ENCODE measurements around the gene DPEP2NB. TPM values are rescaled to one million over a fixed set of nuclear protein-coding genes. Genes with fewer than 3 reads are reported as not detected.
"Not testable (repeated sequence)": the region's sequence is repeated elsewhere in the genome, so short reads cannot be mapped to it uniquely, and the experiment has no call there.

Gene DPEP2NB, protein sequence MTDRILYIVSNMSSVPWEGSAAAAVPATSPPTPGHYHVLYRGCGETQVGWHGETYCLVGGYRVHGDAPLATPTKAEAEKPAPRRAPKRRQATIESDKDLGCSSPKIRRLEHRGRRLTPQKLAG
- not detected for total RNA-seq
- long read RNA-seq = 0 reads

DNA sequence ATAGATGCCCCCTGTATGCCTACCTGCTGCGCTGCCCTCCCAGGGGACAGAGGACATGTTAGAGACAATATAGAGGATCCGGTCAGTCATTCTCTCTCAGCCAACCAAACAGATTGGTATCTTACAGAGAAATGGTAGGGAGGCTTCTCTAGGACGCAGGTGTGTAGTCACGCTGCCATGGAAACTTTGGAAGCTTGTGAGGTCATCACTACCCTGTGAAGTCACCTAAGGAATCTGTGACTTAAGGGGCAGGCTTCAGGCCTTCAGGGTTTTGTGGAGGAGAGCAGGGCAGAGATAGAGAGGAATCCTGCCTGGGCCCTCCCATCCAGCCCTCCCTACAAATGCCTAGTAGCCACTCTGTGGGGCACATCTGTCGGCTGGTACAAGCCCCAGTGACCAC lies at the start of gene DPEP2NB:
DPEP2NB (minus strand) TSS at position 231 of the 400 bp plus-strand sequence; CDS start at position 90, 141 bp downstream.
- ATAC-seq = no peak
- DNase-seq (ENCODE audit: missing footprints) = no peak
- intact Hi-C loops (cut with DNase I) = no loop called here

DNA sequence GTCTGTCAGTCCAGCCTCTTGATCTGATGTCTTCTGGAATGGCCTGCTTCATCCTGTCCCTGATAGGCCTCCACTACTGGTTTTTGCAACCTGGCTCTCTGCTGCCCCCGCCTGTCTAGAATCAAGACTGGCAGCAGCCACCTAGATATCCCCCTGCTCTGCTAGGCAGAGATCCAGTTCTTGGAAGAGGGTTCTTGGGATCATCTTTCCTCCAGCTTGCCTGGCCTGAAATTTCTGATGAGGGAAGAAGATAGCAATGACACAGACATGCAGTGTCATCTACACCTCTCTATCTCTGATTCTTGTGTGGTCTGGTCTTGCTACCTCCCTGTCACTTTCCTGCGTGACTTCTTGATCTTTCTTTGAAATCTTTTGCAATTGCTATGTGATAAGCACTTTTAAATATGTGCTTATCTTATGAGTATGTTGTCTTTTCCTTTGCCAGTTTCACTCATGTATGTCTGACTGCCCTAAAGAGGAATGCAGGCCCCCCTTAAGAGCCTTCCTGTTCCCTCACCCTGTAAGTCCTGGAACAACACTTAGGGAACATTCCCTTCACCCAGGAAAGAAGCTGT lies 49.2 kb upstream of the DPEP2NB start:
- peak; percentile 62 for ATAC-seq
- intact Hi-C loops (cut with DNase I) = no loop called here
- DNase-seq (ENCODE audit: missing footprints) = peak; percentile 84

DNA sequence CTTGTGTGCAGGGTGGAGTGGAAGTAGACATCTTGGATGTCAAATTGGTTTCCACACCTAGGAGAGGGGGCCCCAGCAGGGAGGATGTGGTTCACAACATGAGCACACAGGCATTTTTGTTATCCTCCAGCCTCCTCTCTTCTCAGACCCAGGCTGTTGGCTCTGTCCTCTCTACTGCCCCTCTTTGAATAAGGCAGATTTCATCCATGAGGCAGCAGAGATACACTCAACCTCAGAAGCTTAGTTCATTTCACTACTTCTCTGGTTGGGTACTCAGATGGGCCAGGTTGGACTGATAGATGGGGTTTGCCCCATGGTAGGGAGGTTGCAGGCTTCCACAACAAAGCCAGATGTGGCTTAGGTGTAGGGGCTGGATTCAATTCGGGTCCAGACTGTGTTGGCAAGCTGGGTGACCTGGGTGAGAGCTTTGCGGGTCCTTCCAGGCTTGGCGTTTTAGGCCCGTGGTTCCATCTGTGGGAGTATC lies 47.2 kb upstream of the DPEP2NB start:
- DNase-seq (ENCODE audit: missing footprints) (no peak), ATAC-seq (no peak)
- intact Hi-C loops (cut with DNase I) = no loop called here

DNA sequence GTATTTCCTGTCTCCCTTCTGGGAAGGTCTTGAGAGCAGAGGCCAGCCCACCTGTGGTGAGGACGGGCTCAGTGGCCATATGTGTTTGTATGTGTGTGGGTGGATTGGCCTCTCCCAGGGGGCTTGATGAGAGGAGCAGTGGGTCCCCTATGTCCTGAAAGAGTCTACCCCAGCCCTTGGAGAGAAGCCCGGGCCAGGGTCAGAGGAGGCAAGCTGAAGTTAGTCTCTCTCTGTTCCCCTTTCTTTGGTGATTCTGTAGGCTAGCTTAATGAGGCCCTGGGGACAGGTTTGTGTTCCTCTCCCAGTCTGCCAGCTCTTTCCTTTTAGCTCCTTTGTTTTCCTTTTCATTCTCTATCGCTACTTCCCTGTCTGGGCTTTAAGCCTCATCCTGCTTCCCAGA lies 45.7 kb upstream of the DPEP2NB start:
- intact Hi-C loops (cut with DNase I) = no loop called here
- DNase-seq (ENCODE audit: missing footprints) (no peak), ATAC-seq (no peak)

DNA sequence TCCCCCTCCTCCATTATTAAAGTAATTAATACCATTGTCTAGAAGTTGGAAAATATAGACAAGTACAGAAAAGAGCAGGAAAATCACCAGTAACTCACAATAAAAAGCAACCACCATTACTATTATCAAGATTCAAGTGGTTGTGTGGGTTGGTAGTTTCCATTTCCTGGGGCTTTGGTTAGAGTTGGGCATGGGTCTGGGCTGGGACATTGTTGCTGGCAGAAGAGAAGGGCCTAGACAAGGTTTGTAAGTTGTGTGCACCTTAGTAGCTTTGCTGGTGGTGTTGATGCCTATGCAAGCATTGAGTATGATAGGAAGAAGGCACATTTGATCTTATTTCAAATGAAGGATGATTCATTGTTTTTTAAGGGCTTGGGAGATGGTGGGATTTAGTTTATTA lies 44.1 kb upstream of the DPEP2NB start:
- intact Hi-C loops (cut with DNase I) = no loop called here
- ATAC-seq = no peak
- no peak for DNase-seq (ENCODE audit: missing footprints)

DNA sequence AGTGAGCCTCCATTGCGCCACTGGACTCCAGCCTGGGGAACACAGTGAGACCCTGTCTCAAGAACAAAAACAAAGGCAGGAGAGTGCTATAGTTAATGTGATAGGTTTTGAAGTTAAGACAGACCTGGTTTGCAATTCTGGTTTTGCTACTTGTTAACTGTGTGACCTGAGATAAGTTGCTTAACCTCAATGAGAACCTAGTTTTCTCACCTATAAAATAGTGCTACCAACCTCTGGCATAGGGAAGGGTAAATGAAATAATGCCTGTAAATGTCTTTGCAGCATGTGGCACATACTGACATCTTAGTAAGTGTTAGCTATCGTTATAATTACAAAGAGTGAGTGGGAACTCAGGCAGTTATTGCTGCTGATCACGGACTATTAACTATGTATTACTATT lies 39.7 kb upstream of the DPEP2NB start:
- intact Hi-C loops (cut with DNase I) = no loop called here

DNA sequence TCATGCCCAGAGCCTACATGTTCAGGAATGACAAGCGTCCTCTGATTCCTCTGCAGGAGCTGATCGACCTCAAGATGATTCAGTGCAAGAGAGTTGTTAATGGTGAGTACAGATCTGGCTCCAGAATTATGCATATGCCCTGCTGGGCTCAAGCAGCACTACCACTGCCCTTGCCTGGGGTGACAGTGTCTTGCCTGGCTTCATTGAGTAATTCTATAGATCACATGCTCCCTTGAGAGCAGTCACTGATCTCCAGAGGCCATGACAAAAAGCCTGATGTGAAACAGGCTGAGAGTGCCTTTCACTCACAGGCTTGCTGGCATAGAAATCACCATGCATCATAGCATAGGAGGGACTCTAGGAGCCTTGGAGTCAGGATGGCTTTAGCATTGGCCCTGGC lies 33.7 kb upstream of the DPEP2NB start:
- ATAC-seq = no peak

More for the DNA sequence above, 39.7 kb upstream of the DPEP2NB start:
- no peak for DNase-seq (ENCODE audit: missing footprints)
- no peak for ATAC-seq

DNA sequence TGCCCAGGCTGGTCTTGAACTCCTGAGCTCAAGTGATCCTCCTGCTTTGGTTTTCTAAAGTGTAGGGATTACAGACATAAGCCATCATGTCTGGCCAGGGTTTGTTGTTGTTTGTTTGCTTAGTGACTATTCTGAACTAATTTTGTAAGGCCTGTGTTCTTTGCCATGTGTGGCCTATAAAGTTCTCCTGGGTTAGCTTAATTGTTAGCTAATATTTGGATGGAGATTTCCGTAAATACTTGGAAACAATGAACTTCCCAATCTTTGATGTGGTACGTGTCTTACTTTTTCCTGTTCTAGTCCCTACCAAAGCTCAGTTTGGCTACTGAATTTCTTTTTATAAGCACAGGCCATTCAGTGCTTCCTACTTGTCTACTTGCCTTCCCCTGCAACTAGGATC lies 32.3 kb upstream of the DPEP2NB start:
- intact Hi-C loops (cut with DNase I) = no loop called here
- no peak for ATAC-seq

More for the DNA sequence above, 33.7 kb upstream of the DPEP2NB start:
- intact Hi-C loops (cut with DNase I) = no loop called here
- no peak for DNase-seq (ENCODE audit: missing footprints)

DNA sequence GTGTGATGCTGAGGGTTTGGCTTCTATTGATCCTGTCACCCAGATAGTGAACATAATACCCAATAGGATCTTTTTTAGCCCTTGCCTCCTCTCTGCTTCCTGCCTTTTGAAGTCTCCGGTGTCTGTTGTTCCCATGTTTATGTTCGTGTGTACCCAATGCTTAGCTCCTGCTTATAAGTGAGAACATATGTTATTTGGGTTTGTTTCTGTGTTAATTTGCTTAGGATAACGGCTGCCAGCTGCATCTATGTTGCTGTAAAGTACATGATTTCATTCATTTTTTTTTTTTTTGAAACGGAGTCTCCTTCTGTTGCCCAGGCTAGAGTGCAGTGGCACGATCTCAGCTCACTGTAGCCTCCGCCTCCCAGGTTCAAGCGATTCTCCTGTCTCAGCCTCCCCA lies 30.4 kb upstream of the DPEP2NB start:
- intact Hi-C loops (cut with DNase I) = no loop called here
- ATAC-seq = no peak
- DNase-seq (ENCODE audit: missing footprints) = no peak

More for the DNA sequence above, 32.3 kb upstream of the DPEP2NB start:
- DNase-seq (ENCODE audit: missing footprints) = no peak

DNA sequence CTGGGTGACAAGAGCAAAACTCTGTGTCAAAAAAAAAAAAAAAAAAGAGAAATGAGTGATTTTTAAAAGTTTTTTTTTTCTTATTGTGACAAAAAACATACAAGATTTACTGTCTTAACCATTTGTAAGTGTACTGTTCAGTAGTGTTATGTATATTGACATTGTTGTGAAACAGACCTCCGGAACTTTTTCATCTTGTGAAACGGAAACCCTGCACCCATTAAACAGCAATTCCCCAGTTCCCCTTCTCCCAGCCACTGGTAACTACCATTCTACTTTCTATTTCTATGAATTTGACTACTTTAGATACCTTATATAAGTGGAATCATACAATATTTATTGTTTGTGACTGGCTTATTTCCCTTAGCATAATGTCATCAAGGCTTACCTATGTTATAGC lies 26.1 kb upstream of the DPEP2NB start:
- intact Hi-C loops (cut with DNase I) = loop anchor here (1.0 to 2.0 kb wide), 4 partner anchors 15 to 369 kb away; no protein-coding TSS in a partner anchor
- DNase-seq (ENCODE audit: missing footprints) = no peak
- ATAC-seq = no peak

DNA sequence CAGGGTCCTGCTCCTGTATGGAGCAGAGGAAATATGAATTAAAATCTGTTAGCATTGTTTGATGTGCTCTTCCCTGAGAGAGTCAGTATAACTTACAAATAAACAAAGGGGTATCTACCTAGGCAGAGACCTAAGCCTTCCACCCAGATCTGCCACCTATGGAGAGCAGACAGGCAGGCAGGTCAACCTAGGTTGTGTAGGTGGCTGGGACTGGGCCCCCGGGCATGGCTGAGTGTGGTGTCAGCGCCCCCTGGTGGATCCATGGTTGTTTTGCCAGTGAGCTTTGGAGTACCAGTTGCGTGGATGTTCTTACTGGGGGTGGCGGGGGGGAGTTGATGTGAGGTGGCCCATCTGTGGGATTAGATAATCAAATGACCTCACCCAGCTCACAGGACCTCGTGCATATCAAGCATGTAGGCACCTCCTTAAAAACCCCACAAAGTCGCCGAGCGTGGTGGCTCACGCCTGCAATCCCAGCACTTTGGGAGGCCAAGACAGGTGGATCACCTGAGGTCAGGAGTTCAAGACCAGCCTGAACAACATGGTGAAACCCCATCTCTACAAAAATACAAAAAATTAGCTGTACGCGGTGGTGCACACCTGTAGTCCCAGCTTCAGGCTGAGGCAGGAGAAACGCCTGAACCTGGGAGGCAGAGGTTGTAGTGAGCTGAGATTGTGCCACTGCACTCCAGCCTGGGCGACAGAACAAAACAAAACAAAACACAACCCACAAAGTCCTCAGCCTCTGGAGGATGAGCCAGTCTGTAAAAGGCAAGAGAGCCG lies 25.0 kb upstream of the DPEP2NB start:
- intact Hi-C loops (cut with DNase I) = loop anchor here (1.0 to 2.0 kb wide), 5 partner anchors 14 to 368 kb away; no protein-coding TSS in a partner anchor
- DNase-seq (ENCODE audit: missing footprints) = peak; percentile 93
- ATAC-seq = peak; percentile 91

DNA sequence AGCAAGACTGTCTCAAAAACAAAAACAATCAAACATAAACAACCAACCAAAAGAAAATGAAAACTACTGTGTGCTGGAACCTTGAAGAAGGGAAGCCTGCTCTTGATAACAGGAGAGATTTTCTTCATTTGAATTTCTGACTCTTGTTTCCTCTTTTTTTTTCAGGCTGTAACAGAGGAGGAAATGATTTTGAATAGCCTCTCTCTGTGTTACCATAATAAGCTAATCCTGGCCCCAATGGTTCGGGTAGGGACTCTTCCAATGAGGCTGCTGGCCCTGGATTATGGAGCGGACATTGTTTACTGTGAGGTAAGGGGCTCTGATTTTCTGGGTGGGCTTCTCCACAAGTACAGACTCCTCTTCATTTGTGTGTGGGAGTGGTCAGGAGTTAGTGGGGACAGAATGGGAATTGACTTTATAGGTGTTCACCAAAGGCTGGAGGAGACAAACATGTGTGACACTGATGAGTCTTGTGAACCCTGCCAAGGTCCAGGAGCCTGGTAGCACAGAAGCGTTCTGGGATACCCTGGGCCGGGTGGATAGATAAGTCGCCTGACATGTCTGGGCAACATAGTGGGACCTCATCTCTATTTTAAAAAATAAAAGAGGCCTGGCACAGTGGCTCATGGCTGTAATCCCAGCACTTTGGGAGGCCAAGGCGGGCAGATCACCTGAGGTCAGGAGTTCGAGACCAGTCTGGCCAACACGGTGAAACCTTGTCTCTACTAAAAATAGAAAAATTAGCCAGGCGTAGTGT lies 22.3 kb upstream of the DPEP2NB start:
- intact Hi-C loops (cut with DNase I) = no loop called here
- ATAC-seq (no peak), DNase-seq (ENCODE audit: missing footprints) (no peak)

DNA sequence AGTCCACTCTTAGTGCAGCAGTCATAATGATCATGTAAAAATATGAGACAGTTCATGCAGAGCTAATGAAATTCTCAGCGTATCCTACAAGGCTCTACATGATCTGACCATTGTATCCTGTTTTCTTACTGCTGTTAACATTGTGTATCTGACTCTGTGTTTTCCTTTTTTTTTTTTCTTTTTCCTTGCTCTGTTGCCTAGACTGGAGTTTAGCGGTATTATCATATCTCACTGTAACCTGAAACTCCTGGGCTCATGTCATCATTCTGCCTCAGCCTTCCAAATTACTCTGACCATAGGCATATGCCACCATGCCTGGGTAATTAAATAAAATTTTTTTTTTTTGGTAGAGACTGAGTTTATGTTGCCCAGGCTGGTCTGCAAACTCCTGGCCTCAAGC lies 19.5 kb upstream of the DPEP2NB start:
- DNase-seq (ENCODE audit: missing footprints) = no peak
- no peak for ATAC-seq
- intact Hi-C loops (cut with DNase I) = no loop called here

DNA sequence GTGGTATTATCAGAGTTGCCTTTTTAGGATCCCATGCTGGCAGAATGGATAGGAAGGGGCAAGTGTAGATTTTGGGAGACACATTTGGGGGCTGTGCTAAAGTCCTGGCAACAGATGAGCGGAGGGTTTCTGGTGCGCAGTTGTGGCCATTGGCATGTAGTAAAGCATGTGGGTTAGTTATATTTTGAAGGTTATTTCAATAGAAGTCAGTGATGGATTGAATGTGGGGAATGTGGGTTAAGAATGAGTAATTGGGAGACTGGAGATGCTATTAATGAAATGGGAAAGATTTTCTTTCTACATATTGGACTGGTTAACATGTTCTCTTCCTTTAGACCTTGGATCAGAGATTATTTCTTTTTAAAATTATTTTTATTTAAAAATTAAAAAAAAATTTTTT lies 17.4 kb upstream of the DPEP2NB start:
- intact Hi-C loops (cut with DNase I) = no loop called here
- DNase-seq (ENCODE audit: missing footprints) (no peak), ATAC-seq (no peak)

DNA sequence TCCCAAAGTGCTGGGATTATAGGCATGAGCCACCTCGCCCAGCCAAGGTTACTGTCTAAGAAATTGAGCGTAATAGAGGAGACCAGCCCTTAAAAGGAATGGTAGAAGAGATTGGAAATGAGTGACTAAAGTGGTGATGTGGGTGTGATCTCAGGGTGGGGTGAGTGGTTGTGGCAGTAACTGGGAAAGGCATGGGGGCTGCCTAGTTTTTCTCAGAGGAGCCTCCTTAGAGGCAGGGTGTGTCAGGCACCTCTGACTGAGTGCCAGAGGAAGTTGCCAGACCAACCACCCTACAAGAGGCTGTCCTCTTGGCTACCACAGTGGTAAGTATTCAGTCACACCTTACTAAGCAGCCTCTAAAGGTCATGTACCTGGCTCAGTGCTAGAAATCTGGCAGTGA lies 16.2 kb upstream of the DPEP2NB start:
- DNase-seq (ENCODE audit: missing footprints) = no peak
- ATAC-seq = no peak
- intact Hi-C loops (cut with DNase I) = no loop called here

DNA sequence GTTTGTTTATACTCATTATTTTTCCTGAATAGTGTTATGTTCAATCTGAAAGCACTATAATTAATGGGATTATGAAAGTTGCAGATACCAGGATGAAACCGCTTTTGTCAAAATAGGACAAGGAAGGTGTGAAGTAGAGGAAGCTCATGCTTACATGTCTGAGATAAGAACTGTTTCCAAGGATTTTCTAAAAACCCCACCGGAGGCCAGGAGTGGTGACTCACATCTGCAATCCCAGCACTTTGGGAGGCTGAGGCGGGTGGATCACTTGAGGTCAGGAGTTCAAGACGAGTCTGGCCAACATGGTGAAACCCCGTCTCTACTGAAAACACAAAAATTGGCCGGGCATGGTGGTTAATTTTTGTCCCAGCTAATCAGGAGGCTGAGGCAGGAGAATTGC lies 14.4 kb upstream of the DPEP2NB start:
- intact Hi-C loops (cut with DNase I); ATAC-seq; DNase-seq (ENCODE audit: missing footprints): not testable (repeated sequence)

DNA sequence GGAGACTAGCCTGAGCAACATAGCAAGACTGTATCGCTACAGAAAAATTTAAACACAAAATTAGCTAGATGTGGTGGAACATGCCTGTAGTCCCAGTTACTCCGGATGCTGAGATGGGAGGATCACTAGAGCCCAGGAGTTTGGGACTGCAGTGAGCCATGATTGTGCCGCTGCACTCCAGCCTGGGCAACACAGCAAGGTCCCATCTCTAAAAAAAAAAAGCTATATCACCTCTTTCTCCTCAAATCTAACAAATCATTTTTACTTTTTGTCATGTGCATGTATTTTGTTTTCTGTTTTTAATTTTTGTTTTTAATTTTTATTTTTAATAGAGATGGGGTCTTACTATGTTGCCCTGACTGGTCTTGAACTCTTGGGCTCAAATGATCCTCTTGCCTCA lies 13.3 kb upstream of the DPEP2NB start:
- ATAC-seq = no peak
- DNase-seq (ENCODE audit: missing footprints) = no peak
- intact Hi-C loops (cut with DNase I) = no loop called here

DNA sequence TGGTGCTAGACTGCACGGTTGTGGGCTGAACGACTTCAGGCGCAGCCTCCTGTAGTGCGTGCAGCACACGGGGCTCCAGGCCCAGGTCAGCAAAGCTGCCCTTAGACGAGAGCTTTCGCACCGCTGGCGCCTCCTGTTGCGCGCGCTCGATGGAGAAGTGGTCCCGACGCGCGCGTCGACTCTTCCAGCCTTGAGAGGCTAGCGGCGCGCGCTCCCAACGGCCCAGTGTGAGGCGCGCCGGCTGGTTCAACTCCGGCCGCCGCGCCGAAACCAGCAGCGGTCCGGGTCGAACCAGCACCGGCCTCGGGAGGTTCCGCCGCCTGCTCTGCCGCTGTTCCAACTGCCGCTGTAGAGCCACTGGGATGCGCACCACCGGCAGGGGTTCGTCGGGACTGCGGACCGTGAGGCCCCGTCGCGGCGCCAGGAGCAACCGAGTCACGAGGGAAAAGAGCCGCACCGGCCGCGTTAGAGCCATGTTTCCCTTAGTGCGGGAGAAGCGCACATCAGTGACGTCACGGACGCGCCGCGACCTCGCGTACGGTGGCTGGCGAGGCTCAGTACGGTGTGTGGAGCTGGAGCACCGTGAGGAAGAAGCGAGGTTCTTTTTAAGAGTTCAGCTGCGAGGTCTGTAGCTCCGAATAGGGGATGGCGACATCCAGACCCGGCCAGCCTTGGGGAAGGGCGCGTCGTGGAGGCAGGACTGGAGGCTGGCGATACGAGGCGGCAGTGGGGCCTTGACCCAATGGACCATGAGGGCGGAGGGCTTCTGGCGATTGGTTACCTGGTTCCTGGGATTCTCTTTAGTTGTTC lies 7.2 kb upstream of the DPEP2NB start, which contains the start of the genes DDX28 and DUS2:
DDX28 (minus strand) TSS at position 505 of the 810 bp plus-strand sequence; CDS start at position 475, 30 bp downstream.
DUS2 (plus strand) TSS at position 557 of the 810 bp plus-strand sequence. CDS start 14,740 bp downstream, outside the sequence.
- intact Hi-C loops (cut with DNase I) = loop anchor here (2.0 to 5.0 kb wide), 3 partner anchors 62 to 130 kb away; partner anchors contain the start of genes LCAT and PSKH1
- ATAC-seq = peak; percentile 98
- peak; percentile 98 for DNase-seq (ENCODE audit: missing footprints)
